Activated CD8-positive, alpha-beta T cell treated with anti-CD3 and anti-CD28 coated beads, Interleukin-2, amount 10 ng/mL, durations not matched to agents 7 days and 5 days (primary cell): Measurements from ENCODE around the gene NKX2-4. TPM values are rescaled to one million over a fixed set of nuclear protein-coding genes. Genes with fewer than 3 reads are reported as not detected.

Experiments
- ATAC-seq: fragments of 150-1000 bp; cut with Tn5 transposase; one replicate; pipeline ENCODE4 v1.10.0; 2021; ENCODE audit warnings: moderate library complexity
- CTCF ChIA-PET: fragments of 350-600 bp; sonication (Branson Sonifier 250); formaldehyde crosslinking; loops from one replicate; lab custom pipeline; 2021; ENCODE audit warnings: antibody characterized with exemption; lab: Charles Lee
- POLR2A ChIA-PET: fragments of 350-600 bp; sonication (Branson Sonifier 250); formaldehyde crosslinking; loops from one replicate; lab custom pipeline; 2021; ENCODE audit warnings: antibody characterized with exemption; lab: Charles Lee
- DNase-seq: peaks from one replicate; pipeline ENCODE4 v3.0.0-alpha.2; 2020
- H3K27ac Mint-ChIP-seq: one replicate; pipeline ENCODE4 v1.8.0; 2021; ENCODE audit warnings: mild to moderate bottlenecking, mixed read lengths
- H3K27me3 Mint-ChIP-seq: one replicate; pipeline ENCODE4 v1.8.0; 2021; ENCODE audit warnings: low read depth, mixed read lengths
- H3K36me3 Mint-ChIP-seq: one replicate; pipeline ENCODE4 v1.8.0; 2021; ENCODE audit warnings: low read depth, mixed read lengths
- H3K4me1 Mint-ChIP-seq: one replicate; pipeline ENCODE4 v1.8.0; 2021; ENCODE audit warnings: low read depth, mixed read lengths
- H3K4me3 Mint-ChIP-seq: one replicate; pipeline ENCODE4 v1.8.0; 2021; ENCODE audit warnings: mild to moderate bottlenecking, mixed read lengths
- H3K9me3 Mint-ChIP-seq: one replicate; pipeline ENCODE4 v1.8.0; 2022; ENCODE audit warnings: mixed read lengths; ENCODE audit not compliant: insufficient read depth
- total RNA-seq, 2 experiments: library from RNA; stranded (reverse); gene quantifications; one replicate each; pipeline ENCODE4 v1.2.3, GENCODE V29; 2021

NKX2-4 gene
- total RNA-seq, 2 experiments from 2014 or later = not detected

DNA sequence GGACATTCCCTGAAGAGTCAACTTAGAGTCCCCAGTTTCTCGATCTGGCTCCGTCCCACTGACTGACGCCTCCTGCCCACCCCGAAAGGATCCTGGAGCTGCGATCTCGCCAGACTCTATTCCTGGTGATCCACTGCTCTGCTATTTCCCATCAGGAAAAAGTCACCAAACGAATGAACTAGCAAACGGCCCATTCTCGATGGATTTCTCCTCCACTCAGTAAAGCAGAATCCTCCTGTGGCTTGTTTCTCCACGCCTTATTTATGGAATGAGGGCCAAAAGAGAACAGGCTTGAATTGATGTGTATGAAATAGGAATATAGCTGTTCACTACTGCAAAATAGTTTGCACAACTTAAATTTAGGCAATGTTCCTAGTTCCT lies 5.4 kb downstream of the NKX2-4 start:
- peaks cover 28% of the 10 kb centered on the region for H3K4me1 Mint-ChIP-seq
- peak overlapping the region; percentile 16 for H3K4me3 Mint-ChIP-seq
- CTCF ChIA-PET = interaction anchor here (3.9 kb wide), 1 partner anchor 156 kb away, joined by 15 read pairs; no protein-coding TSS in a partner anchor
- H3K36me3 Mint-ChIP-seq = peaks cover 33% of the 10 kb centered on the region
- no peaks in the 10 kb centered on the region for H3K9me3 Mint-ChIP-seq
- no peak for ATAC-seq
- peaks cover 30% of the 10 kb centered on the region for H3K27me3 Mint-ChIP-seq
- DNase-seq = no peak
- POLR2A ChIA-PET = no interaction called here
- no peak overlapping the region for H3K27ac Mint-ChIP-seq

DNA sequence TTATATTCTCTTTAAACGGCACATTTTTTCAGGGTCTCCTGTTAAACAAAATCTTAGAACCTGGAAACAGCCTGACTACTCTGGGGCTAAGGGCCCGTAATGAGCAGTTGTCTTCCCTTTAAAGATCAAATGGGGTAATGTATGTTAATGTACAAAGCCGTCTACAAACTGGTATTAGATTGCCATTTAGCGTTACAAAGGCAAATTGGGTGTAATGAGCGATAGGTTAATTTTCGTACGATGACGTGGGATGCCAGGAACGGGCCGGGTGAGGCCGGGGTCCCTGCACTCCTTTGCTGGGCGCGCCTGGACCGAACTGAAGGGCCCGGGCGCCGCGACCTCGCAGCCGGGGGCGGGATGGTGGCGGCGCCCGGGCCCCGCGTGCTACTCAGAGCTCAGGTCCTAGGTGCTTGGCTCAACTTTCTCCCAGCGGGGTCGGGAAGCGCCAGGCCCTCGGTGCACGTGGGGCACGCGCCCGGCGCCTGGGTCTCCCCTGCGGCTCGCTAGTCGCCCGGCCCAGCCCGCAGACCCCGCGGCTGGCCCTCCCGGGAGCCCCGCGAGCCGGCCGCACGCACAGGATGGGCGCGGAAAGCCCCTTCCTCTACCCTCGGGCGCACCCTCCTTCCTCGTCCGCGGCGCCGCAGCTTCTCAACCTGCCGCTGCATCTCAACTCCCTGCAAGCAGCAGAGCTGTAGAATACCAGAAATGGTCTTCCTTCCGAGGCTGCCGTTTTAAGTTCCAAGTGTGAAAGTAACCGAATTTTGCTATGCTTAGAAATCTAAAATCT lies 5.9 kb downstream of the NKX2-4 start:
- H3K36me3 Mint-ChIP-seq = peaks cover 38% of the 10 kb centered on the region
- ATAC-seq (no peak), DNase-seq (no peak)
- H3K4me3 Mint-ChIP-seq = peak overlapping the region; percentile 16
- no peak overlapping the region for H3K27ac Mint-ChIP-seq
- POLR2A ChIA-PET = no interaction called here
- peaks cover 28% of the 10 kb centered on the region for H3K4me1 Mint-ChIP-seq
- CTCF ChIA-PET = interaction anchor here (3.9 kb wide), 1 partner anchor 156 kb away, joined by 15 read pairs; no protein-coding TSS in a partner anchor
- no peaks in the 10 kb centered on the region for H3K9me3 Mint-ChIP-seq
- peaks cover 30% of the 10 kb centered on the region for H3K27me3 Mint-ChIP-seq

DNA sequence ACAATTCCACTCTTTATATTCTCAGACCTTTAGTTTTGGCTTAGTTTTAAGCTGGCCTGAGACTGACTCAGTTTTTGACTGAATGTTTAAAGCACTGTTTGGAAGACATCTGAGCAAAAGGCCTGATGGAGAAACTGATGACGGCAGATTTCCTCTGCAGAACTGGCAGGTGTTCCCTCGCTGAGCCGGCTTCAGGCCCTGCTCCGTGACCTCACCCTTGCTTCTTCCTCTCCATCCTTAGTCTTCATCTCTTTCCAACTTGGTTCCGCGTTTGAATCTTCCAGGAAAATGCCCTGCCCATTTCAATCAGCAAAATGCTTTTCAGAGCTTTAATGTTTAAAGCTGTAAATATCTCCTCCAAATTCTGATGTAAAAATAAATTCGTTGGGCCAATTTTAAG lies 6.6 kb downstream of the NKX2-4 start:
- Mint-ChIP-seq H3K4me1 (peaks cover 25% of the 10 kb centered on the region), H3K27me3 (peaks cover 27% of the 10 kb centered on the region), H3K4me3 (no peak overlapping the region), H3K9me3 (no peaks in the 10 kb centered on the region), H3K36me3 (peaks cover 42% of the 10 kb centered on the region), H3K27ac (no peak overlapping the region)
- ChIA-PET CTCF (interaction anchor here (1.0 to 3.9 kb wide), 2 partner anchors 114 to 155 kb away, joined by 3 to 15 read pairs; no protein-coding TSS in a partner anchor), POLR2A (no interaction called here)
- DNase-seq (no peak), ATAC-seq (no peak)

DNA sequence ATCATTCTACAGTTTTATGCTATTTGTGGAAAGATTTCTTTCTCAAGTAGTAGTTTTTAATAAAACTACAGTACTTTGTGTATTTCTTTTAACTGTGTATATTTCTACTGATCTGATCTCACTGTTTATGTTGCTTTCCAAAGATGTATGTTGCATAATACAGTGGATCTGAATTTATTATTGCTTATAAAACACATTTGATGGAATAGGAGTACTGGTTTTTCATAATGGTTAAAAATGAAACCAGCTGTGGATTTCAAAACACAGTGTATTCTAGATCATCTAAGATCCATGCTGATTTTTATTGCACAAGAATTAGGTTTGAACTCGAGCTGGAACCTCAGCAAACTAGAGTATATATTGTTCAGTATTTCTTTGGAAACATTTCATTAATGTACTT lies 8.0 kb downstream of the NKX2-4 start:
- Mint-ChIP-seq H3K27ac (no peak overlapping the region), H3K27me3 (peaks cover 20% of the 10 kb centered on the region), H3K4me1 (peaks cover 17% of the 10 kb centered on the region), H3K4me3 (no peak overlapping the region), H3K9me3 (no peaks in the 10 kb centered on the region), H3K36me3 (peaks cover 44% of the 10 kb centered on the region)
- ChIA-PET POLR2A (interaction anchor here (0.7 kb wide), 1 partner anchor 155 kb away, joined by 3 read pairs; no protein-coding TSS in a partner anchor), CTCF (interaction anchor here (1.1 to 3.9 kb wide), 2 partner anchors 116 to 154 kb away, joined by 3 to 15 read pairs; no protein-coding TSS in a partner anchor)
- ATAC-seq (no peak), DNase-seq (no peak)

DNA sequence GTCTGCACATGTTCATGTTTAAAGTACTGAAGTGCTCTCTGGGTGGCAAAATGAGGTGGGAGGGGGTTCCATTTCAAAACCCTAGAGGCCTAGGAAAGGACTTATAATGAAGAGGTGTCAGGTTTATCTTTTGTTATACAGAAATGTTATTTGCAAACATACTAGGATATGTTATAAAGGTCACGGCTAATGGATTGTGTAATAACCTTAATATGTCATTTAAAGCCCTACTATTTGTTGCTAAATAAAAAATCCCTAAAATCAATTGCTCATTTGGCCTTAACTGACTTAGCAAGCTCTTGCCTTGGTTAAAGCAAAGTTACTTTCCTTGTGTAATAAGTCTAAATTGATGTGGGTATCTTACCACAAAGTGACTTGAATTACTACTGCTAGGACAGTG lies 8.8 kb downstream of the NKX2-4 start:
- CTCF ChIA-PET = interaction anchor here (1.1 to 3.9 kb wide), 2 partner anchors 116 to 153 kb away, joined by 3 to 15 read pairs; no protein-coding TSS in a partner anchor
- no peaks in the 10 kb centered on the region for H3K9me3 Mint-ChIP-seq

DNA sequence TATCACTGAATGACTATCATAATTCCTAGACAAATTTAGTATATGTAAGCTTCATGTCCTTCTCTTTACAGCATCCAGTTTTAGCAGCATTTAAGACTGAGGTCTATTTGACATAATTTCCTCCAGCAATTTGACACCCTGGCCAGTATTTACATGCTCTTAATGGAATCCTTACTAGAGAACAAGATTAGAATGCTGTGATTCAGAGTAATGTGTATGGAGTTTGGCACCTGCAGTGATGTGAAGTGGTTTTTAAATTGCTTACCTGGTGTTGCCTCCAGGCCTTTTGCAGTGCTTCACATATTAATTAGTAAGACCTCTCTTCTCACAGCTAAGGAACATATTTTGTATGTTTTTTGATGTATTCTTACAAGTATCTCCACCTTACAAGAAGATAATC lies 9.8 kb downstream of the NKX2-4 start:
- Mint-ChIP-seq H3K27ac (no peak overlapping the region), H3K36me3 (peaks cover 44% of the 10 kb centered on the region), H3K4me1 (peaks cover 9% of the 10 kb centered on the region), H3K27me3 (peaks cover 9% of the 10 kb centered on the region), H3K4me3 (no peak overlapping the region), H3K9me3 (no peaks in the 10 kb centered on the region)
- no peak for ATAC-seq
- POLR2A ChIA-PET = no interaction called here
- CTCF ChIA-PET = interaction anchor here (1.4 kb wide), 1 partner anchor 152 kb away, joined by 5 read pairs; no protein-coding TSS in a partner anchor
- no peak for DNase-seq

More for the DNA sequence above, 8.8 kb downstream of the NKX2-4 start:
- H3K4me3 Mint-ChIP-seq = no peak overlapping the region
- peaks cover 47% of the 10 kb centered on the region for H3K36me3 Mint-ChIP-seq
- ATAC-seq = no peak
- H3K27ac Mint-ChIP-seq = no peak overlapping the region
- POLR2A ChIA-PET = interaction anchor here (0.7 kb wide), 1 partner anchor 154 kb away, joined by 3 read pairs; no protein-coding TSS in a partner anchor
- H3K27me3 Mint-ChIP-seq = peaks cover 19% of the 10 kb centered on the region
- DNase-seq = no peak
- H3K4me1 Mint-ChIP-seq = peaks cover 17% of the 10 kb centered on the region

DNA sequence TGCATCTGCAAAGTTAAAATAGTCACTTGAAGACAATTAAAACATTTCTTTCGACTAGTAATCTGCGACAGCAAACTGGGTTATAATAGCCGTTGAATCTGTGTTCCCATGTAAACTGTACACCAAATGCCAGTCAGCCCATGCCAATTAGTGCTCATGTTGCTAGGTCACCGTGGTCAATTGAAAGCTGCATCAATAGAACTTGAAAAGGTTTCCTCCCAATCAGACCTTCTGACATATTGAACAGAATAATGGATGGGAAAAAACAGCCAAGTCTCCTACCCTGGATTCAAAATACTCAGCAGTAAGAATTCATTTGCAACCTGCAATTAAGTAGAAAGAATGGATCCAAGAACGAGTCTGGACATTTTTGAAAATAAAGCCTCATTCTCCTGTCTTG lies 11.2 kb downstream of the NKX2-4 start:
- CTCF ChIA-PET = interaction anchor here (1.2 kb wide), 1 partner anchor 151 kb away, joined by 5 read pairs; no protein-coding TSS in a partner anchor
- Mint-ChIP-seq H3K4me3 (no peak overlapping the region), H3K4me1 (no peaks in the 10 kb centered on the region), H3K9me3 (no peaks in the 10 kb centered on the region), H3K27ac (no peak overlapping the region), H3K27me3 (peaks cover under 1% of the 10 kb centered on the region), H3K36me3 (peaks cover 45% of the 10 kb centered on the region)
- no peak for DNase-seq
- no peak for ATAC-seq
- POLR2A ChIA-PET = no interaction called here

DNA sequence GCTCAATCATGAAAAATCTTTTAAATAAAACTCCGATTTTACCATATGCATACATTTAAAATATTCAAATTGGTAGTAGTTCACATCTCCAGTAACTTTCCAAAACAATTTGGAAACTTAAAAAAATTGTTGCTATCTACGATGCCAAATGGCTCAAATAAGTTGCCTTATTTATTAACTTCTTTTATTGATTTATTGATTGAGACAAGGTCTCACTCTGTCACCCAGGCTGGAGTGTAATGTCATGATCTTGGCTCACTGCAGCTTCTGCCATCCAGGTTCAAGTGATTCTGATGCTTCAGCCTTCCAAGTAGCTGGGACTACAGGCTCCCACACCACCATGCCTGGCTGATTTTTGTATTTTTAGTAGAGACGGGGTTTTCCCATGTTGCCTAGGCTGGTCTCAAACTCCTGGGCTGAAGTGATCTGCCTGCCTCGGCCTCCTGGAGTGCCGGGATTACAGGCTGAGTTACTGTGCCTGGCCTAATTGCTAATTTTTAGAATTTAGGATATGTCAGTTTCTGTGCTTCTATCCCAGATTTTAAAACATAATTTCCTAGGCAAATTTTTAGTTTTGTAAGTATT lies 12.9 kb downstream of the NKX2-4 start:
- CTCF ChIA-PET = no interaction called here
- DNase-seq (no peak), ATAC-seq (no peak)
- POLR2A ChIA-PET = no interaction called here
- Mint-ChIP-seq H3K36me3 (peaks cover 43% of the 10 kb centered on the region), H3K27me3 (no peaks in the 10 kb centered on the region), H3K9me3 (no peaks in the 10 kb centered on the region), H3K27ac (no peak overlapping the region), H3K4me3 (no peak overlapping the region), H3K4me1 (no peaks in the 10 kb centered on the region)

DNA sequence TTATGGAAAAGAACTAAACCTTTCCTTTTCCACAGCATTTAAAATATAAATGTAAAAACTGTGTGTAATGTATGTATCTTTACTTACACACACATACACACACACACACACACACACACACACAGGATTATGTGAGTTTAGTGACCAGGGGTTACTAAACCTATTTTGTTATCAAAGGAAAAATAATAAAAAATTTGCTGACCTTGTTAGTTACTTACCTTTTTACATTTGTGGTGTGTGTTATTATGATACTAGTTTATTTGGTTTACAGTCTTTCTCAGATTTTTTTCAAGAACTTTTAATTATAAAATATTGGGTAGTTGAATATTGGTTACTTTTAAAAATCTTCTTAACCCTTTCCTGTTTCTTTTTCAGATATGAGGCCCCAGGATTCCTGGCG lies 15.7 kb downstream of the NKX2-4 start:
- no peaks in the 10 kb centered on the region for H3K27me3 Mint-ChIP-seq
- no peak overlapping the region for H3K4me3 Mint-ChIP-seq
- no peak overlapping the region for H3K27ac Mint-ChIP-seq
- H3K36me3 Mint-ChIP-seq = peaks cover 29% of the 10 kb centered on the region
- POLR2A ChIA-PET = no interaction called here
- no peaks in the 10 kb centered on the region for H3K4me1 Mint-ChIP-seq
- H3K9me3 Mint-ChIP-seq = no peaks in the 10 kb centered on the region
- DNase-seq = no peak
- CTCF ChIA-PET = interaction anchor here (1.0 to 1.7 kb wide), 2 partner anchors 28 to 124 kb away, joined by 3 to 5 read pairs; no protein-coding TSS in a partner anchor
- no peak for ATAC-seq

DNA sequence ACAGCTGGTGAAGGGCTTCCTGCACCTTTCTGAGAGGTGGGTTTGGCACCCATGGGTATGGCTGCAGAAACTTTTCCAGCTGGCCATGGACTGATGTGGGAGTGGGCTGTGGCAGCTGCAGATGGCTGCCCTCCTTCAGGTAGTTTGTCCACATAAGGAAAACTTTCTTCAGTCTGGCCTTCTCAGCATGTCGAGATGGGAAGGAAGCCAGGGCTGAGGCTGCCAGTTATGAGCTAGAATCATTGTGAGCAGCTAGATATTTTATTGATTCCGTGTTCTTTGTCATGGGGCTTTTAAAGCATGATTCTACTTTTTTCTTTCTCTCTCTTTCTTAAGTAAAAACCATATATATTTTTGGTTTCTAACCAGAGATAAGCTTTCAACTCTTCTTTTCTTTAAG lies 16.6 kb downstream of the NKX2-4 start:
- ChIA-PET CTCF (interaction anchor here (1.3 to 1.7 kb wide), 2 partner anchors 124 to 145 kb away, joined by 4 to 5 read pairs; no protein-coding TSS in a partner anchor), POLR2A (no interaction called here)
- Mint-ChIP-seq H3K36me3 (peaks cover 25% of the 10 kb centered on the region), H3K4me1 (no peaks in the 10 kb centered on the region), H3K27me3 (no peaks in the 10 kb centered on the region), H3K27ac (no peak overlapping the region), H3K9me3 (no peaks in the 10 kb centered on the region), H3K4me3 (no peak overlapping the region)
- DNase-seq = no peak
- ATAC-seq = no peak

DNA sequence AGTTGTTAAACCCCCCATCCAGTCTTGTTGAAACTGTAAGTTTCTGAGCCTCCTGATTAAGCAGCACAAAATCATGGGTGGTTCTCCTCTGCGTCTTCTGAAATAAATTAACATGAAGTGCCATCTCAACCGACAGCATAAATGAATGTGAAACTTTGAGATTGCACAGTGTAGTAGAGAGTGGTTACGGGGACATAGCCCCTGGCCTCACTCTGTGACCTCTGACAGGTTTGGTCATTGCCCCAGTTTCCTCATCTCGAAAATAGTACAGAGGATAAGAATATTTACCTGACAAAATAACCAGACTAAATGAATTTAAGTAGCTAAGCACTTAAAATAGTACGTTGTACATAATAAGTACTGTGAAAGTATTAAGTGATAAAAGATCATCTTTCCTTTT lies 19.1 kb downstream of the NKX2-4 start:
- Mint-ChIP-seq H3K36me3 (peaks cover 29% of the 10 kb centered on the region), H3K4me3 (no peak overlapping the region), H3K27ac (no peak overlapping the region), H3K27me3 (no peaks in the 10 kb centered on the region), H3K4me1 (no peaks in the 10 kb centered on the region), H3K9me3 (no peaks in the 10 kb centered on the region)
- CTCF ChIA-PET = interaction anchor here (0.9 kb wide), 1 partner anchor 143 kb away, joined by 3 read pairs; no protein-coding TSS in a partner anchor
- no peak for DNase-seq
- no peak for ATAC-seq
- POLR2A ChIA-PET = no interaction called here
